GM21786 (cell line): ENCODE measurements around the gene ACTR1A.
A peak's percentile ranks its signal among the peaks of the same experiment; 100 is the strongest.
"Not testable (repeated sequence)": the region's sequence is repeated elsewhere in the genome, so short reads cannot be mapped to it uniquely, and the experiment has no call there.

Experiments
- ATAC-seq: cut with Tn5 transposase; IDR thresholded peaks from one replicate; pipeline ENCODE4 v1.9.1; 2021; ENCODE audit not compliant: unreplicated experiment

ACTR1A gene

GRCh38 chr10:102502337-102503151 is at the start of gene ACTR1A:
ACTR1A (minus strand) TSS chr10:102502712; CDS start chr10:102502647, 65 bp downstream.
- ATAC-seq = peak; percentile 44

DNA sequence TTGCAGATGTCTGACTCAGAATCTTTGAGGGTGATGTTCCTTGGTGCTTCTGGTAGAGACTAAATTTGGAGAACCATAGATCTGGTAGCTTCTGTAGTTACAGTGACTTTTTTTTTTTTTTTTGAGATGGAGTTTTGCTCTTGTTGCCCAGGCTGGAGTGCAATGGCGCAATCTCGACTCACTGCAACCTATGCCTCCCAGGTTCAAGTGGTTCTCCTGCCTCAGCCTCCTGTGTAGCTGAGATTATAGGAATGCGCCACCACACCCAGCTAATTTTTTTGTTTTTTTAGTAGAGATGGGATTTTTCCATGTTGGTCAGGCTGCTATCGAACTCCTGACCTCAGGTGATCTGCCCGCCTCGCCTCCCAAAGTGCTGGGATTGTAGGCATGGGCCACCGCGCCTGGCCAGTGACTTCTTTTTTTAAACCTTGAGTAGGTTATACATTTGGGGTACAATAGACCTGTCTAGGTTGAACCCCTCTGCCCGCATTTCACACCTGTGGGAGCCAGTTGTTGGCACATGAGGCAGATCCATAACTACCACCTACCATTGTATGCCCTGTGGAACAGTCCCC is 48.2 kb upstream of the ACTR1A start:
- ATAC-seq = no peak

- no peak for ATAC-seq
Observed at GRCh38 chr10:102549549-102549948, 47.0 kb upstream of the ACTR1A start.

GRCh38 chr10:102546606-102547320 is 44.3 kb upstream of the ACTR1A start:
- no peak for ATAC-seq

- ATAC-seq = no peak
Observed at GRCh38 chr10:102545997-102546396, 43.5 kb upstream of the ACTR1A start.

DNA sequence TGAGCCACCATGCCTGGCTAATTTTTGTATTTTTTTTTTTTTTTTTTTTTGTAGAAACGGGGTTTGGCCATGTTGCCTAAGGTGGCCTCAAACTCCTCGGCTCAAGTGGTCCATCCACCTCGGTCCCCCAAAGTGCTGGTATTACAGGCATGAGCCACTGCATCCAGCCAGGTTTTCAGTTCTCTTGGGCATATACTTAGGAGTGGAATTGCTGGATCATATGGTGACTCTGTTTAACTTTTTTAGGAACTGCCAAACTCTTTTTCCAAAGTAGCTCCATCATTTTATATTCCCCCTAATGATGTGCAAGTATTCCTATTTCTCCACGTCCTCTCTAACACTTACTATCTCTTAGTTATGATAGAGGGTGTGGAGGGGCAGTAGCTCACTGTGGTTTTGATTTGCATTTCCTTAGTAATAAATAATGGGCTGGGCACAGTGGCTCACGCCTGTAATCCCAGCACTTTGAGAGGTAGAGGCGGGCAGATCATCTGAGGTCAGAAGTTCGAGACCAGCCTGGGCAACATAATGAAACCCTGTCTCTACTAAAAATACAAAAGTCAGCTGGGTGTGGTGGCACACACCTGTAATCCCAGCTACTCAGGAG is 42.9 kb upstream of the ACTR1A start:
- ATAC-seq = no peak

- no peak for ATAC-seq
Observed at GRCh38 chr10:102542800-102543418, 40.4 kb upstream of the ACTR1A start.

DNA sequence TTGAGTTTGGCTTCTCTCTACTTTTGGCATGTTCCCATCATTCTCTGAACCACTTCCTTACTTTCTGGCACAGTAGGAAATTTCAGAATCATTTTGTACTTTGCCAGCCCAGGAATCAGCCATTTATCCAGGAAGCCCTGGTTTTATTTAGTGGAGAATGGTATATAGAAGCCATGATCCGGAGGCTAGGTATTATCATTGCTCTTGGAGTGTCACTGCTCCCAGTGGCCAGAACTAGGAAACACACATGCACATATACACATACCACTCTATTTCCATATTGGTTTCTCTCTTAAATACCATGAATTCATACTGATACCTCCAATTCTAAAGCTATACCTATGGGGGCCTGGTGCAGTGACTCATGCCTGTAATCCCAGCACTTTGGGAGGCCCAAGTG is 37.5 kb upstream of the ACTR1A start:
- ATAC-seq = peak; percentile 57

DNA sequence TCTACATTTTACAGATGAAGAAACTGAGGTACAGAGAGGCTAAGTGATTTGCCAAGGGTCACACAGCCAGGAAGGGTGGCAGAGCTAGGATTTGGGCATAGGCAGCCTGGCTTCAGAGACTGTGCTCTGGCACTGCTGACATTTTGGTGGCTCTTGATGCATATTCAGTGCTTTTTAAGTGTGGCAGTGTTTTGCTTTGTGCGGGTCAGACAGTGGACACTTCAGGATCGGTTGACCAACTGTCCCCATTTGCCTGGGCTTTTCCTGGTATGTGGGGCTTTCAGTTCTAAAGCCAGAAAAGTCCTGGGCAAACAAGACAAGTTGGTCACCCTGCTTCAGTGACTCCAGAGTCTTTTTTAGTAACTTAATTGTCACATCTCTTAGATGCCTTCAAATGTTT is 36.3 kb upstream of the ACTR1A start:
- ATAC-seq = no peak

DNA sequence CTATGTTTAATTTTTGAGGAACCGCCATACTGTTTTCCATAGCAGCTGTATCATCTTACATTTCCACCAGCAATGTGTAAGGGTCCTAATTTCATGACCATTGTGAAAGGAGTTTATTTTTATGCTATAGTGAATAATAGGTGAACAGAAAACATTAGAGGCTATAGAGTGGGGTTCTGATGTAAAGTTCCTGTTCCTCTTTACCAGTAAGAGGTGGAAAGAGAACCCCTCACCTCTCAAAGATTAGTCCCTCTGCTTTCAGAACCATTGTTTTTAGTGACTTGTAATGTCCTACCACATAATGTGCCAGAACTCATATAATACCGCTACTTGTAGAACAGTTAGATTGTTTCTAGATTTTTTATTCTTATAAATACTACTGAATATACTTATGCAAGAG is 35.4 kb upstream of the ACTR1A start:
- no peak for ATAC-seq

- peak; percentile 50 for ATAC-seq
Observed at GRCh38 chr10:102537367-102537766, 34.9 kb upstream of the ACTR1A start.

- no peak for ATAC-seq
Observed at GRCh38 chr10:102535481-102536147, 33.1 kb upstream of the ACTR1A start.

DNA sequence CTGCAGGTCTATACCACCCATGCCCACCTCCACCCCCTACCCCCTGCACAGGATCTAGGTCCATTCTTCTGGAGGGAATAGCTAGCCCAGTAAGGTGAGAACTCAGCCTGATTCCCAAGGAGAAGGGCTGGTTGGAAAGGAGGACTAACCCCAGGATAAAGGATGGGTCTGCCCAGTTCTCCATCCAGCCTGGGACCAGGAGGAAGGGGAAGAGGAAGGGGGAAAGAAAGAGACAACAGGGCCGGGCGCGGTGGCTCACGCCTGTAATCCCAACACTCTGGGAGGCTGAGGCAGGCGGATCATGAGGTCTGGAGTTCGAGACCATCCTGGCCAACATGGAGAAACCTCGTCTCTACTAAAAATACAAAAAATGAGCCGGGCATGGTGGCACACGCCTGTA is 32.5 kb upstream of the ACTR1A start:
- ATAC-seq = not testable (repeated sequence)

DNA sequence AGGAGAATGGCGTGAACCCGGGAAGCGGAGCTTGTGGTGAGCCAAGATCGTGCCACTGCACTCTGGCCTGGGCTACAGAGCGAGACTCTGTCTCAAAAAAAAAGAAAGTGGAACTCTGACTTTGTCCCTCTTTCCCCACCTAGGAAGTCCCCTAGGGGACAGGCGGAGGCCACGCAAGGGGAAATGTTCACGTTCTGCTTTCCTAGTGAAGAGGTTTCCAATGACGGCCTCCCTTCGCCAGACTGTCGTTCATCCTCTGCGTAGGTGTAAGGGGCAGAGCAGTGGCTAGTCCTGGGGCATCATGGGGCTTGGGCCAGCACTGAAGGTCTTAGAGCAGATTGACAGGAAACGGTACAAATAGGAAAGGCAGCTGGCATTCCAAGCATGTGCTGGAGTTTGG is 31.8 kb upstream of the ACTR1A start:
- no peak for ATAC-seq

- no peak for ATAC-seq
Observed at GRCh38 chr10:102527546-102527945, 25.0 kb upstream of the ACTR1A start.

DNA sequence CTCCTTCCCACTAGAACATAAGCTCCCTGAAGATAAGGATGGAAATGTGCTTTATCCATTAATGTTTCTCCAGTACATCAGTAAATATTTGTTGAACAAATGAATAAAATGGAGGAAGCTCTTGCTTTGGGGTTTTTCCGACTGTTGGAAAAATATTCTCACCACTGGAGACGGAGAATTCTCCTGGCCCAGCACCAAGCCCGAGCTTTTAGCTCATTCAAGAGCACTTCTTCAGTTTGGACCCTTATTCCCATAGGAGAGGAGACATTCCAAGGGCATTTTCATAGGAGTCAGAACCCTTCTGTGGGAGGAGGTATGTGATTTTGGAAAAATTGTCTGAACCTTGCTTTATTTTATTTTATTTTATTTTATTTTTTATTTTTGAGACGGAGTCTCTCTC is 22.2 kb upstream of the ACTR1A start:
- no peak for ATAC-seq

- ATAC-seq = no peak
Observed at GRCh38 chr10:102523250-102524029, 20.9 kb upstream of the ACTR1A start.

DNA sequence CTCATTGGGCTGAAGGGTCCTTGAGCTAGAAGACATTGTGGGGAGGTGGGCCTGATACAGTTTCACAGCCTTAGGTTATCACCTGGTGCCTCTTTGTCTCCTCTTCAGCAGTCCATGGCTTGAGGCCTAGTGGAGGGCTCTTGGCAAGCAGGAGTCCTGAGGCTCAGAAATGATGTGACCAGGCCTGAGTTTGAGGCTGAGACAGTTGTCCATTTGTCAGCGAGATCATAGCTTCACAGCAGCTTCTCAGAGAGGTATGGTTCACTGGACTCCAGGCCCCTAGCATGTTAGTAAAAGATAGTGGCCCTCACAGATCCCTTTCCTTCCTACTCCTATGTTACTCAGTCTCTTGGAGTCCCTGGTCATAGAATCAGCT is 20.4 kb upstream of the ACTR1A start:
- no peak for ATAC-seq

DNA sequence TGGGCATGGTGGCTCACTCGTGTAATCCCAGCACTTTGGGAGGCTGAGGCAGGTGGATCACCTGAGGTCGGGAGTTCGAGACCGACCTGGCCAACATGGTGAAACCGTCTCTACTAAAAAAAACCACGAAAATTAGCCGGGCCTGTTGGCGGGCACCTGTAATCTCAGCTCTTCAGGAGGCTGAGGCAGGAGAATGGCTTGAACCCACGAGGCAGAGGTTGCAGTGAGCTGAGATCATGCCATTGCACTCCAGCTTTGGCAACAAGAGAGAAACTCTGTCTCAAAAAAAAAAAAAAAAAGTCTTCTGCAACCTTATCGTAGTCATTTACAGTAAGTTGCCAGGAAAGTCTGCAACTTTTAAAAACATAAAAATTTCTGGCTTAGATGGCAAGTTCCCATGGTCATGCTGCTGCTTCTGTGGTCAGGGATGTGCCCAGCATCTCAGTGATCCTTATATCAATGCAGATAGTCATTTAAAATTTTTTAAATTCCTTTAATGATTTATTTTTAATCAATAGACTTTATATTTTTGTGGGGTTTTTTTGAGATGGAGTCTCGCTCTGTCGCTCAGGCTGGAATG is 16.8 kb upstream of the ACTR1A start:
- ATAC-seq = no peak

GRCh38 chr10:102517553-102517952 is 15.0 kb upstream of the ACTR1A start:
- no peak for ATAC-seq
